Panc1 (cell line): Measurements from ENCODE around the gene PHC2. TPM values are rescaled to one million over a fixed set of nuclear protein-coding genes. Genes with fewer than 3 reads are reported as not detected.

ENCODE experiments used
- ATAC-seq: fragments of 200-7000 bp; cut with Tn5 transposase; 2 replicates; pipeline ENCODE4 v1.9.1; 2020; ENCODE audit warnings: mild to moderate bottlenecking, moderate library complexity
- BruUV-seq: library from RNA; stranded (reverse); fragments of 400-500 nt; replicated peaks from 2 replicates; lab custom pipeline; 2021; lab: Mats Ljungman, UMichigan
- CTCF ChIA-PET: fragments of 300-600 bp; sonication (Branson Sonifier 250); formaldehyde crosslinking; loops from one replicate; lab custom pipeline; 2022; ENCODE audit warnings: antibody characterized with exemption; lab: Charles Lee
- POLR2A ChIA-PET: fragments of 300-600 bp; sonication (Branson Sonifier 250); formaldehyde crosslinking; loops from one replicate; lab custom pipeline; 2022; ENCODE audit warnings: antibody characterized with exemption; lab: Charles Lee
- DNase-seq: peaks from one replicate; pipeline ENCODE4 v3.0.0-alpha.2; 2010; ENCODE audit warnings: low read depth, low spot score
- H3K27ac ChIP-seq: 2 replicates; pipeline ENCODE4 v1.5.1; 2011; ENCODE audit warnings: mild to moderate bottlenecking, low read length, inconsistent platforms
- H3K27me3 ChIP-seq: fragments of 200-500 bp; sonication (Bioruptor generic); 2 replicates; pipeline ENCODE4 v1.6.0; 2014; ENCODE audit warnings: low read length, inconsistent platforms; ENCODE audit not compliant: control insufficient read depth, insufficient read depth
- H3K36me3 ChIP-seq: fragments of 200-500 bp; sonication (Bioruptor generic); 2 replicates; pipeline ENCODE4 v1.5.1; 2014; ENCODE audit warnings: inconsistent platforms, mild to moderate bottlenecking, low read length, moderate library complexity; ENCODE audit not compliant: control insufficient read depth, insufficient read depth
- H3K4me1 ChIP-seq: 2 replicates; pipeline ENCODE4 v1.5.1; 2011; ENCODE audit warnings: inconsistent platforms, mild to moderate bottlenecking, low read length, moderate library complexity; ENCODE audit not compliant: control insufficient read depth, insufficient read depth
- H3K4me3 ChIP-seq, 2 experiments: 2 replicates each; pipeline ENCODE4 v1.5.1; 2011 to 2012; ENCODE audit warnings: low read depth in 2 of 2, low read length in 2 of 2, mild to moderate bottlenecking in 2 of 2, inconsistent platforms in 1 of 2, moderate library complexity in 1 of 2
- H3K9me3 ChIP-seq: fragments of 200-500 bp; sonication (Bioruptor generic); 2 replicates; pipeline ENCODE4 v1.5.1; 2014; ENCODE audit warnings: low read depth, mild to moderate bottlenecking, inconsistent platforms, low read length, moderate library complexity; ENCODE audit not compliant: control insufficient read depth, insufficient read depth
- POLR2AphosphoS5 ChIP-seq: IDR thresholded peaks from 2 replicates; pipeline ENCODE4 v1.6.1; 2012; ENCODE audit warnings: mild to moderate bottlenecking, low read depth, low read length, moderate library complexity
- SIN3A ChIP-seq: IDR thresholded peaks from 2 replicates; pipeline ENCODE4 v1.6.1; 2012; ENCODE audit warnings: low read depth, mild to moderate bottlenecking, low read length, moderate library complexity, borderline replicate concordance; ENCODE audit not compliant: insufficient read depth
- TCF7L2 ChIP-seq: IDR thresholded peaks from 2 replicates; pipeline ENCODE4 v1.6.1; 2011; ENCODE audit warnings: mild to moderate bottlenecking, low read depth, low read length, inconsistent platforms
- in situ Hi-C: cut with HindIII; loops from 2 replicates; pipeline ENCODE4 v1.10.0; 2016; ENCODE audit warnings: low sequenced_read_pairs, low pct_unique_long_range_greater_than_20kb
- intact Hi-C: fragments of 100-400 bp; cut with micrococcal nuclease; formaldehyde crosslinking; loops from one replicate; pipeline ENCODE4 v1.10.0; 2022; ENCODE audit not compliant: unreplicated experiment
- total RNA-seq: library from RNA; stranded (reverse); gene quantifications from one replicate; pipeline ENCODE4 v1.2.1, GENCODE V29; 2021; ENCODE audit not compliant: unreplicated experiment
- TF ChIP-seq, protein P1 (sequence below): fragments of 450-650 bp; IDR thresholded peaks from 2 replicates; pipeline ENCODE4 v1.5.1; 2017; ENCODE audit warnings: mild to moderate bottlenecking
- TF ChIP-seq, protein P2 (sequence below), 2 experiments: IDR thresholded peaks; 2 replicates each; pipeline ENCODE4 v1.6.1; 2011 to 2012; ENCODE audit warnings: low read depth in 2 of 2, control low read depth in 1 of 2, low read length in 1 of 2, mild to moderate bottlenecking in 1 of 2, moderate library complexity in 1 of 2; ENCODE audit not compliant: insufficient read depth in 1 of 2

The PHC2 gene
- total RNA-seq, 1 experiment from 2014 or later, result 122 TPM

- POLR2A ChIA-PET, result no interaction called here
- no TSS peak for BruUV-seq
Measured at GRCh38 chr1:33446590-33446989, 15.7 kb upstream of the PHC2 start.

DNA sequence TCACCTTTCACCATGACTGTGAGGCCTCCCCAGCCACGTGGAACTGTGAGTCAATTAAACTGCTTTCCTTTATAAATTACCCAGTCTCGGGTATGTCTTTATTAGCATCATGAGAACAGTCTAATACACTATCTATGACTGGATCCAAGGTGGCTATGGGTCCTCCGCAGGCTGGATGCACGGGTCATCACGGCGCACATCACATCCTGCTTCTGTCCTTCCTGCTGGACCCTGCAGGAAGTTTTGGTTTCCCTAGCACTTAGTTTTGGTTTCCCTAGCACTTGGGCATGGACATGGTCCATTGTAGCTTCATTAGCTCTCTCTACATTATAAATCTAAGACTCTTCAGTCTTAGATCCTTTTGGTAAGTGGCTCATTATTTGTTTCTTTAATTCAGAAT lies 14.2 kb upstream of the PHC2 start:
- intact Hi-C loops (loop anchor here (5.0 kb wide), 1 partner anchor 228 kb away; no protein-coding TSS in a partner anchor), in situ Hi-C loops (no loop called here)
- no peak for ATAC-seq
- Histone ChIP-seq H3K36me3 (no peaks in the 10 kb centered on the region), H3K27me3 (no peaks in the 10 kb centered on the region), H3K27ac (no peak overlapping the region), H3K4me3 (no peak overlapping the region), H3K4me1 (no peaks in the 10 kb centered on the region), H3K9me3 (no peaks in the 10 kb centered on the region)
- no peak for DNase-seq
- ChIA-PET POLR2A (no interaction called here), CTCF (no interaction called here)
- TF ChIP-seq POLR2AphosphoS5 (no peak), TCF7L2 (no peak), SIN3A (no peak)
- TF ChIP-seq, protein P1, sequence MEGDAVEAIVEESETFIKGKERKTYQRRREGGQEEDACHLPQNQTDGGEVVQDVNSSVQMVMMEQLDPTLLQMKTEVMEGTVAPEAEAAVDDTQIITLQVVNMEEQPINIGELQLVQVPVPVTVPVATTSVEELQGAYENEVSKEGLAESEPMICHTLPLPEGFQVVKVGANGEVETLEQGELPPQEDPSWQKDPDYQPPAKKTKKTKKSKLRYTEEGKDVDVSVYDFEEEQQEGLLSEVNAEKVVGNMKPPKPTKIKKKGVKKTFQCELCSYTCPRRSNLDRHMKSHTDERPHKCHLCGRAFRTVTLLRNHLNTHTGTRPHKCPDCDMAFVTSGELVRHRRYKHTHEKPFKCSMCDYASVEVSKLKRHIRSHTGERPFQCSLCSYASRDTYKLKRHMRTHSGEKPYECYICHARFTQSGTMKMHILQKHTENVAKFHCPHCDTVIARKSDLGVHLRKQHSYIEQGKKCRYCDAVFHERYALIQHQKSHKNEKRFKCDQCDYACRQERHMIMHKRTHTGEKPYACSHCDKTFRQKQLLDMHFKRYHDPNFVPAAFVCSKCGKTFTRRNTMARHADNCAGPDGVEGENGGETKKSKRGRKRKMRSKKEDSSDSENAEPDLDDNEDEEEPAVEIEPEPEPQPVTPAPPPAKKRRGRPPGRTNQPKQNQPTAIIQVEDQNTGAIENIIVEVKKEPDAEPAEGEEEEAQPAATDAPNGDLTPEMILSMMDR, result no peak
- TF ChIP-seq, protein P2, sequence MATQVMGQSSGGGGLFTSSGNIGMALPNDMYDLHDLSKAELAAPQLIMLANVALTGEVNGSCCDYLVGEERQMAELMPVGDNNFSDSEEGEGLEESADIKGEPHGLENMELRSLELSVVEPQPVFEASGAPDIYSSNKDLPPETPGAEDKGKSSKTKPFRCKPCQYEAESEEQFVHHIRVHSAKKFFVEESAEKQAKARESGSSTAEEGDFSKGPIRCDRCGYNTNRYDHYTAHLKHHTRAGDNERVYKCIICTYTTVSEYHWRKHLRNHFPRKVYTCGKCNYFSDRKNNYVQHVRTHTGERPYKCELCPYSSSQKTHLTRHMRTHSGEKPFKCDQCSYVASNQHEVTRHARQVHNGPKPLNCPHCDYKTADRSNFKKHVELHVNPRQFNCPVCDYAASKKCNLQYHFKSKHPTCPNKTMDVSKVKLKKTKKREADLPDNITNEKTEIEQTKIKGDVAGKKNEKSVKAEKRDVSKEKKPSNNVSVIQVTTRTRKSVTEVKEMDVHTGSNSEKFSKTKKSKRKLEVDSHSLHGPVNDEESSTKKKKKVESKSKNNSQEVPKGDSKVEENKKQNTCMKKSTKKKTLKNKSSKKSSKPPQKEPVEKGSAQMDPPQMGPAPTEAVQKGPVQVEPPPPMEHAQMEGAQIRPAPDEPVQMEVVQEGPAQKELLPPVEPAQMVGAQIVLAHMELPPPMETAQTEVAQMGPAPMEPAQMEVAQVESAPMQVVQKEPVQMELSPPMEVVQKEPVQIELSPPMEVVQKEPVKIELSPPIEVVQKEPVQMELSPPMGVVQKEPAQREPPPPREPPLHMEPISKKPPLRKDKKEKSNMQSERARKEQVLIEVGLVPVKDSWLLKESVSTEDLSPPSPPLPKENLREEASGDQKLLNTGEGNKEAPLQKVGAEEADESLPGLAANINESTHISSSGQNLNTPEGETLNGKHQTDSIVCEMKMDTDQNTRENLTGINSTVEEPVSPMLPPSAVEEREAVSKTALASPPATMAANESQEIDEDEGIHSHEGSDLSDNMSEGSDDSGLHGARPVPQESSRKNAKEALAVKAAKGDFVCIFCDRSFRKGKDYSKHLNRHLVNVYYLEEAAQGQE (IDR thresholded peaks at IDR 0.05; ENCODE audit: insufficient read depth in 1 of 2, low read depth in 2 of 2, low read length in 1 of 2), result no peak
- no TSS peak for BruUV-seq

More at GRCh38 chr1:33446590-33446989, 15.7 kb upstream of the PHC2 start:
- Histone ChIP-seq H3K9me3 (no peaks in the 10 kb centered on the region), H3K4me1 (no peaks in the 10 kb centered on the region), H3K36me3 (no peaks in the 10 kb centered on the region), H3K4me3 (no peak overlapping the region), H3K27me3 (0 out of 2 replicates have a peak, but pooled peaks cover 3% of the 10 kb centered on the region), H3K27ac (no peak overlapping the region)
- in situ Hi-C loops (no loop called here), intact Hi-C loops (loop anchor here (5.0 kb wide), 1 partner anchor 229 kb away; no protein-coding TSS in a partner anchor)
- CTCF ChIA-PET, result no interaction called here
- no peak for ATAC-seq
- no peak for TF ChIP-seq SIN3A
- DNase-seq, result no peak

GRCh38 chr1:33443705-33444180 lies 12.8 kb upstream of the PHC2 start:
- POLR2A ChIA-PET, result no interaction called here

More at GRCh38 chr1:33443705-33444180, 12.8 kb upstream of the PHC2 start:
- no peak for DNase-seq
- Histone ChIP-seq H3K9me3 (no peaks in the 10 kb centered on the region), H3K4me3 (no peak overlapping the region), H3K27me3 (no peaks in the 10 kb centered on the region), H3K36me3 (no peaks in the 10 kb centered on the region), H3K27ac (no peak overlapping the region), H3K4me1 (no peaks in the 10 kb centered on the region)
- ATAC-seq, result no peak
- CTCF ChIA-PET, result no interaction called here
- intact Hi-C loops (no loop called here), in situ Hi-C loops (no loop called here)
- no TSS peak for BruUV-seq
- TF ChIP-seq SIN3A (no peak), TCF7L2 (no peak), POLR2AphosphoS5 (no peak)
- TF ChIP-seq, protein P2 (IDR thresholded peaks at IDR 0.05; ENCODE audit: insufficient read depth in 1 of 2, low read depth in 2 of 2, low read length in 1 of 2), result no peak
- TF ChIP-seq, protein P1, result no peak
